ENCODE measurements around the gene RTN4R.
"Not testable (repeated sequence)": the region's sequence is repeated elsewhere in the genome, so short reads cannot be mapped to it uniquely, and the experiment has no call there.

RTN4R gene

GRCh38 chr22:20273758-20274181 lies 5.7 kb upstream of the RTN4R start:
- no peak for TF ChIP-seq CTCF (conservative IDR thresholded peaks at IDR 0.05)
- no peak overlapping the region for H3K27ac ChIP-seq

- no peak overlapping the region for H3K27ac ChIP-seq
- no peak for TF ChIP-seq CTCF (conservative IDR thresholded peaks at IDR 0.05)
These were observed 4.6 kb upstream of the RTN4R start for GRCh38 chr22:20272700-20273099.

DNA sequence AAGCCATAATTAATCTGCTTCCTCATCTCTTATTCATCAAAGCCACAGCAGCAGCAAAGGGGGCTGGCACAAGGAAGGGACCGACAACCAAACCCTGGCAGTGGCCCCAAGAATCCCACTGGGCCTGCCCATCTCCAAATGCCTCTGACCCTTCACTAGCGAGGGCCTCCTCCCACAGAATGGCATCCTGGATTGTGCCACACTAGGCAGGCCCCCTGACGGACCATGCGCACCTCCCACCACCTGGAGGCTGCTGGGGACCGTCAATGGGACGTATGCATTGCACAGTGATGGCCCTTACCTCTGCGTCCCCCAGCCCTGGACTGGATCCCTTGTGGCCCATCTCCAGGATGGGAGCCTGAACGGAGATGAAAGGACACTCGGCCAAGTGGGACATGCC lies 4.1 kb upstream of the RTN4R start:
- H3K27ac ChIP-seq = no peak overlapping the region

GRCh38 chr22:20271114-20271994 lies 3.2 kb upstream of the RTN4R start:
- H3K27ac ChIP-seq = no peak overlapping the region
- no peak for TF ChIP-seq CTCF (conservative IDR thresholded peaks at IDR 0.05)

More for the DNA sequence above, 4.1 kb upstream of the RTN4R start:
- no peak for TF ChIP-seq CTCF (conservative IDR thresholded peaks at IDR 0.05)

DNA sequence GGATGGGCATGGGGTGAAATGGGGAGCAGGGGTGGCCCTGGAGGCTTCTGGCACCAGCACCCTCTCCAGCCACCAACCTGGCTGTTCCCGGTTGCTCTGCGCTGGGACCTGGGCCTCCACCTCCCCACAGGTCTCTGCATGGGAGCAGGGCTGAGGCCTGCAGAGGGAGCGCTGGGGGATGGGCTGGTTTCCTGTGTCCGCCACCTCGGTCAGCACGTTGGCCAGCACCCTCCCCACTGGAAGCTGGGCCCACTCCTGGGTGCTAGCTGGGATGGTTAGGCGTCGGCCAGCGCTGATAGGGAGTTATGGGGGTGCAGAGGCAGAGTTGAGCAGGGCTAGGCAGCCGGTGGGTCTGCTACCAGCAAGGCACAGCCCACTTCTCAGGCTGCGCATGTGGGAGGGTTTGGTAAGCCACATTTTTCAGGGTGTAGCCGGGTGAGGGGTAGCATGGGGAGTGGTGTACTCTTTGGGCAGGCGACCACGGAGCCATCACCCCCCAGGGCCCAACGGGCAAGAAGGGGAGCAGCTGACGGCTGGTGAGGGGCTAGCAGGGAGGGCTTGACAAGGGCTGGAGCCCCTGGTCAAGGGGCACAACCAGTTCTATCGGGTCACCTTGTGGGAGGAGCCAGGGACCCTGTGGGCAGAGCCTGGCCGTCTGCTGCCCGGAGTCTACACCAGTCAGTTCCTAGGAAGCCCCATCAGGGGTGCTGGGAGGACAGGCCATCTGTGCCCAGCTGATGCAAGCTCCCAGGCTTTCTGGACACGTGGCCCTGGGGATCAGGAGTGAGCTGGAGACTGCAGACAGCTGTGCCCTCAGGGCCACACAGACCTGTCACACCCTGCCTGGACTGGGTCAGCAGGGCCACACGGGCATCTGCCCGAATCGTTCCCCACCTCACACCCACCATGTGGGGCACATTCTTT lies 2.3 kb upstream of the RTN4R start:
- H3K27ac ChIP-seq = not testable (repeated sequence)

DNA sequence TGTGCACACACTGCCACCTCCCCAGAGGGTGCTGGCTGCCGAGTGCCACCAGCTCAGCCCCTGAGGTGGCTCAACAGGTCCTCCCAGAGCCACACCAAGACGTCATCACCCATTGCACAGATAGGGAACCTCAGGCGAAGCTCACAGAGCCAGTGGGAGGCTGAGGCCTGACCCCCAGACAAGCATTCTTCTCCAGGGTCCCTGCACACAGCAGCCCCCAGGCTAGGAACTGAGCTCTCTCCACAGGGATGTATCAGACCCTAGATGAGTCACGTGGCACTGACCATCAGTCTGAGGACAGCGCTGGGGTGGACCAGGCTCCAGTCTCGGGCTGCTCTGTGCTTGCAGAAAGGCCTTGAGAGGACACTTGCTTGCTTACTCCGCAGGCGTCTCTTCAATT lies 1.6 kb upstream of the RTN4R start:
- not testable (repeated sequence) for H3K27ac ChIP-seq

DNA sequence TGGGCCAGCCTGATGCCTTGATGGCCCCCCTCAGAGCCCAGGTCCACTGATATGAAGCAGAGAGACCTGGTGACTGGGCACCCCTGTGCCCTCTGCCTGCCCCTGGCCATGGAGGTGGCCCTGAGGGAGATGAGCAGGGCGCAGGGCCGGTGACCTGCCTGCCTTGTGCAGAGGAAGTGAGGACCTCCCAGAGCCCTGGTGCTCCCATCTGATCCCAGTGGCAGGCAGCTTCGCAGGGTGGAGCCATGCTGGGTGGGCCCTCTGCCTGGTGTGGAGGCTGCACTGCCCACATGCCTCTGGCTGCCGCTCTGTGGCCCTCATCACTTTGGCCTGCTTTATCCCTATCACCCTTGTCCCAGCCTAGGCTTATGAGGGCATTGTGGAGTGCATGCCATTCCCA lies 1.1 kb upstream of the RTN4R start:
- peak overlapping the region; percentile 83; the same call in 1 of the 2 replicates for H3K27ac ChIP-seq

- peak overlapping the region; percentile 83 for H3K27ac ChIP-seq
- no peak for TF ChIP-seq CTCF (conservative IDR thresholded peaks at IDR 0.05)
These were observed 458 bp downstream of the RTN4R start for GRCh38 chr22:20267441-20268278.

GRCh38 chr22:20266667-20267440 lies 1.3 kb downstream of the RTN4R start:
- H3K27ac ChIP-seq = peak overlapping the region; percentile 83; the same call in 1 of the 2 replicates

GRCh38 chr22:20265772-20266666 lies 2.1 kb downstream of the RTN4R start:
- H3K27ac ChIP-seq = not testable (repeated sequence)

All from VCaP (cell line).